Neural progenitor cell (in vitro differentiated cells): ENCODE measurements around the gene FBXL19. TPM values are rescaled to one million over a fixed set of nuclear protein-coding genes. Genes with fewer than 3 reads are reported as not detected.

Experiments
- DNase-seq: peaks from one replicate; pipeline ENCODE4 v3.0.0-alpha.2; 2016; ENCODE audit warnings: low spot score
- H2AFZ ChIP-seq: fragments of 200-600 bp; sonication (generic); replicated peaks from 2 replicates; pipeline ENCODE4 v1.6.1; 2016; ENCODE audit warnings: antibody characterized with exemption
- H3F3A ChIP-seq: fragments of 200-600 bp; sonication (generic); 2 replicates; pipeline ENCODE4 v1.6.1; 2016; ENCODE audit warnings: antibody characterized with exemption, low read depth
- H3K27ac ChIP-seq: fragments of 200-600 bp; sonication (generic); 2 replicates; pipeline ENCODE4 v1.5.1; 2016; ENCODE audit warnings: mild to moderate bottlenecking
- H3K27me3 ChIP-seq: fragments of 200-600 bp; sonication (generic); 2 replicates; pipeline ENCODE4 v1.6.1; 2016; ENCODE audit warnings: mild to moderate bottlenecking, moderate library complexity
- H3K36me3 ChIP-seq: fragments of 200-600 bp; sonication (generic); 2 replicates; pipeline ENCODE4 v1.5.1; 2016
- H3K4me1 ChIP-seq: fragments of 200-600 bp; sonication (generic); 2 replicates; pipeline ENCODE4 v1.6.1; 2016; ENCODE audit warnings: mixed run types
- H3K4me2 ChIP-seq: fragments of 200-600 bp; sonication (generic); 2 replicates; pipeline ENCODE4 v1.6.1; 2016
- H3K4me3 ChIP-seq: fragments of 200-600 bp; sonication (generic); 2 replicates; pipeline ENCODE4 v1.5.1; 2016
- H3K79me2 ChIP-seq: fragments of 200-600 bp; sonication (generic); 2 replicates; pipeline ENCODE4 v1.6.1; 2016; ENCODE audit warnings: low read depth
- H3K9ac ChIP-seq: fragments of 200-600 bp; sonication (generic); 2 replicates; pipeline ENCODE4 v1.6.1; 2016
- H3K9me3 ChIP-seq: fragments of 200-600 bp; sonication (generic); 2 replicates; pipeline ENCODE4 v1.5.1; 2016; ENCODE audit warnings: low read depth
- H4K20me1 ChIP-seq: fragments of 200-600 bp; sonication (generic); 2 replicates; pipeline ENCODE4 v1.6.1; 2016; ENCODE audit warnings: low read depth
- H3K27ac Mint-ChIP-seq: 3 replicates; pipeline ENCODE4 v1.8.0; 2021; ENCODE audit warnings: mixed read lengths
- H3K27me3 Mint-ChIP-seq: 2 replicates; pipeline ENCODE4 v1.8.0; 2022; ENCODE audit warnings: low read depth, mild to moderate bottlenecking, inconsistent platforms, moderate library complexity, mixed read lengths; ENCODE audit not compliant: insufficient read depth
- H3K36me3 Mint-ChIP-seq: 3 replicates; pipeline ENCODE4 v1.8.0; 2021; ENCODE audit warnings: mixed read lengths
- H3K4me1 Mint-ChIP-seq: 3 replicates; pipeline ENCODE4 v1.8.0; 2021; ENCODE audit warnings: mixed read lengths
- H3K4me3 Mint-ChIP-seq: 3 replicates; pipeline ENCODE4 v1.8.0; 2021; ENCODE audit warnings: mild to moderate bottlenecking, moderate library complexity, mixed read lengths
- H3K9me3 Mint-ChIP-seq: 3 replicates; pipeline ENCODE4 v1.8.0; 2020; ENCODE audit warnings: mixed read lengths
- EZH2 ChIP-seq: fragments of 200-600 bp; sonication (generic); IDR thresholded peaks from 2 replicates; pipeline ENCODE4 v1.6.1; 2017; ENCODE audit warnings: antibody characterized with exemption, mild to moderate bottlenecking, moderate library complexity
- EZH2phosphoT487 ChIP-seq: fragments of 200-600 bp; sonication (generic); IDR thresholded peaks from 2 replicates; pipeline ENCODE4 v1.6.1; 2017; ENCODE audit warnings: antibody characterized with exemption
- total RNA-seq: library from RNA; depleted of rRNA; stranded (reverse); fragments of >200 nt; gene quantifications from 2 replicates; pipeline ENCODE4 v1.2.3, GENCODE V29; 2015; ENCODE audit warnings: low replicate concordance
- TF ChIP-seq, protein P1 (sequence below): fragments of 200-600 bp; sonication (generic); IDR thresholded peaks from 2 replicates; pipeline ENCODE4 v1.5.1; 2017; ENCODE audit warnings: antibody characterized with exemption, mild to moderate bottlenecking

The FBXL19 gene
- total RNA-seq, 1 donor from 2014 or later = 9.2 TPM

DNA sequence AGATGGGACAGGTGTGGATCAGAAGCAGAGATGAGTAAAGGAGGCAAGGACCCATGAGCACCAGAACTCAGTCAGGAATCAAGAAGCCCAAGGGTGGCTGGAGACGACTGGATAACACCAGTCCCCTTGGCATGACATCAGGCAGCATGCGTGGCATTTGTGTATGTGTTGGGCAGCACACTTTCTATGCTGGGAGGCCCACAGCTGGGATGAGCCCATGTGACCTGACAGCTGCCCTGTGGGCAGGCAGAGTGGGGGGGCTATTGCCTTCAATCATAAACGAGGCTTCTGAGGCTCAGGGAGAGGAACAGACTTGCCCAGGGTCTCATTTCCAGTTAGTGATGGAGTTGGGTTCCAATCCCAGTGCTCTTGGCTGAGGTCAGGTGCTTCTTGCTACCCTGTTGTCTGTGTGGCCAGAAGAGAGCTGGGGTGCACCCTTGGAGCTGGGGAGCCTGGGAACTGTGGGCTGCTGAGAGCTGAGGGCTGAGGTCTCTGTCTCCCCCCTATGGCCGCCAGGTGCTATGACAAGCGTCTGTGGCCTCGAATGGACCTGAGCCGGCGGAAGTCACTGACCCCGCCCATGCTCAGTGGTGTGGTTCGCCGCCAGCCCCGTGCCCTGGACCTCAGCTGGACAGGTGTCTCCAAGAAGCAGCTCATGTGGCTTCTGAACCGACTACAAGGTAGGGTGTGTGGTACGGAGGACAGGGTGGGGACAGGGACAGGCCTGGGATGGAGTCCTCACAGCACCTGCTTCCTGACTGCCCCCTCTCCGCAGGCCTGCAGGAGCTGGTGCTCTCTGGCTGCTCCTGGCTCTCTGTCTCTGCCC lies 18.4 kb downstream of the FBXL19 start:
- H3K27me3 Mint-ChIP-seq = peaks cover 2% of the 10 kb centered on the region
- H4K20me1 ChIP-seq = peaks cover 20% of the 10 kb centered on the region
- peaks cover 25% of the 10 kb centered on the region for H3K4me1 Mint-ChIP-seq
- H3K9me3 Mint-ChIP-seq = no peaks in the 10 kb centered on the region
- no peaks in the 10 kb centered on the region for H3K9me3 ChIP-seq
- peaks cover 12% of the 10 kb centered on the region for H3K79me2 ChIP-seq
- peak overlapping the region; percentile 37 for H3K27ac Mint-ChIP-seq
- peaks cover 9% of the 10 kb centered on the region for H3K36me3 ChIP-seq
- H3K4me3 Mint-ChIP-seq = peak overlapping the region; percentile 11
- H3F3A ChIP-seq = peaks cover 39% of the 10 kb centered on the region
- no peak overlapping the region for H3K4me2 ChIP-seq
- no peak overlapping the region for H2AFZ ChIP-seq
- no peak for TF ChIP-seq EZH2
- no peak for TF ChIP-seq EZH2phosphoT487
- TF ChIP-seq, protein P1, sequence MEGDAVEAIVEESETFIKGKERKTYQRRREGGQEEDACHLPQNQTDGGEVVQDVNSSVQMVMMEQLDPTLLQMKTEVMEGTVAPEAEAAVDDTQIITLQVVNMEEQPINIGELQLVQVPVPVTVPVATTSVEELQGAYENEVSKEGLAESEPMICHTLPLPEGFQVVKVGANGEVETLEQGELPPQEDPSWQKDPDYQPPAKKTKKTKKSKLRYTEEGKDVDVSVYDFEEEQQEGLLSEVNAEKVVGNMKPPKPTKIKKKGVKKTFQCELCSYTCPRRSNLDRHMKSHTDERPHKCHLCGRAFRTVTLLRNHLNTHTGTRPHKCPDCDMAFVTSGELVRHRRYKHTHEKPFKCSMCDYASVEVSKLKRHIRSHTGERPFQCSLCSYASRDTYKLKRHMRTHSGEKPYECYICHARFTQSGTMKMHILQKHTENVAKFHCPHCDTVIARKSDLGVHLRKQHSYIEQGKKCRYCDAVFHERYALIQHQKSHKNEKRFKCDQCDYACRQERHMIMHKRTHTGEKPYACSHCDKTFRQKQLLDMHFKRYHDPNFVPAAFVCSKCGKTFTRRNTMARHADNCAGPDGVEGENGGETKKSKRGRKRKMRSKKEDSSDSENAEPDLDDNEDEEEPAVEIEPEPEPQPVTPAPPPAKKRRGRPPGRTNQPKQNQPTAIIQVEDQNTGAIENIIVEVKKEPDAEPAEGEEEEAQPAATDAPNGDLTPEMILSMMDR = peak; percentile 76
- peaks cover 32% of the 10 kb centered on the region for H3K36me3 Mint-ChIP-seq
- no peak overlapping the region for H3K9ac ChIP-seq
- H3K27me3 ChIP-seq = no peaks in the 10 kb centered on the region
- peak overlapping the region; percentile 46 for H3K27ac ChIP-seq
- H3K4me1 ChIP-seq = no peaks in the 10 kb centered on the region
- peak; percentile 83 for DNase-seq
- H3K4me3 ChIP-seq = no peak overlapping the region

DNA sequence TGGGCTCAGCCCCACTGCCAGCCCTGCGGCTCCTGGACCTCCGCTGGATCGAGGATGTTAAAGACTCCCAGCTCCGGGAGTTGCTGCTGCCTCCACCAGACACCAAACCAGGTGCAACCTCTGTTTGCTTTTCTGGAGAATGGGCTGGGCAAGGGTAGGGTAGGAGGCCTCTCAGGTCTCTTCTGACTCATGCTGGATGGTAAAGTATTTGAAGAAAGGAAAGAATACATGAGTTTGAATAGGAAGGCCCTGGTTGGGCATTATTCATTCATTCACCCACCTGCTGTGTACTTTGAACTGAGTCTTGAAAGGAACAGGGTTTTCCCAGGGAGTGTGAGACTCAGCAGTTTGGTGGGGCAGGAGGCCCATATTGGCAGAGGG lies 19.0 kb downstream of the FBXL19 start:
- peaks cover 28% of the 10 kb centered on the region for H3K36me3 Mint-ChIP-seq
- H3K4me2 ChIP-seq = no peak overlapping the region
- H3K9me3 ChIP-seq = no peaks in the 10 kb centered on the region
- no peaks in the 10 kb centered on the region for H3K9me3 Mint-ChIP-seq
- no peak overlapping the region for H3K4me3 Mint-ChIP-seq
- H3K79me2 ChIP-seq = peaks cover 12% of the 10 kb centered on the region
- peaks cover 28% of the 10 kb centered on the region for H3K4me1 Mint-ChIP-seq
- no peak overlapping the region for H3K27ac Mint-ChIP-seq
- DNase-seq = no peak
- peaks cover 42% of the 10 kb centered on the region for H3F3A ChIP-seq
- peaks cover 2% of the 10 kb centered on the region for H3K27me3 Mint-ChIP-seq
- H3K27ac ChIP-seq = no peak overlapping the region
- H2AFZ ChIP-seq = no peak overlapping the region
- H3K4me3 ChIP-seq = no peak overlapping the region
- H3K27me3 ChIP-seq = no peaks in the 10 kb centered on the region
- H3K36me3 ChIP-seq = peaks cover 9% of the 10 kb centered on the region
- TF ChIP-seq EZH2phosphoT487 = no peak
- TF ChIP-seq, protein P1 = no peak
- TF ChIP-seq EZH2 = no peak
- H3K4me1 ChIP-seq = peaks cover 5% of the 10 kb centered on the region
- H4K20me1 ChIP-seq = peaks cover 20% of the 10 kb centered on the region
- no peak overlapping the region for H3K9ac ChIP-seq

DNA sequence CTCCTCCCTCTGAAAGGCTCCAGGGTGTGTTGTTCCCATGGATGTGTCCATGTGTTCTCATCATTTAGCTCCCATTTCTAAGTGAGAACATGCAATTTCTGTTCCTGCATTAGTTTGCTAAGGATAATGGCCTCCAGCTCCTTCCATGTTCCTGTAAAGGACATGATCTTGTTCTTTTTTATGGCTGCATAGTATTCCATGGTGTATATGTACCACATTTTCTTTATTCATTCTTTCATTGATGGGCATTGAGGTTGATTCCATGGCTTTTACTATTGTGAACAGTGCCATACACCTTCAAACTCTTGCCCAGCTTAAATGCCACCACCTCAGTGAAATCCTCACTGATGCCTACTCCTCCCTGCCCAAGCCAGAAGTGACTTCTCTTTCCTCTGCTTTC lies 21.0 kb downstream of the FBXL19 start:
- Histone ChIP-seq H4K20me1 (peaks cover 20% of the 10 kb centered on the region), H3K36me3 (peaks cover 9% of the 10 kb centered on the region), H2AFZ (no peak overlapping the region), H3K4me3 (no peak overlapping the region), H3K9ac (no peak overlapping the region), H3K4me2 (no peak overlapping the region), H3K4me1 (peaks cover 10% of the 10 kb centered on the region), H3K27ac (no peak overlapping the region), H3K79me2 (peaks cover 15% of the 10 kb centered on the region), H3K27me3 (no peaks in the 10 kb centered on the region), H3F3A (peaks cover 42% of the 10 kb centered on the region), H3K9me3 (no peaks in the 10 kb centered on the region)
- TF ChIP-seq EZH2 (no peak), EZH2phosphoT487 (no peak)
- TF ChIP-seq, protein P1 = no peak
- H3K36me3 Mint-ChIP-seq = peaks cover 25% of the 10 kb centered on the region
- peaks cover 28% of the 10 kb centered on the region for H3K4me1 Mint-ChIP-seq
- H3K27me3 Mint-ChIP-seq = peaks cover 6% of the 10 kb centered on the region
- H3K4me3 Mint-ChIP-seq = no peak overlapping the region
- no peak overlapping the region for H3K27ac Mint-ChIP-seq
- DNase-seq = no peak
- H3K9me3 Mint-ChIP-seq = no peaks in the 10 kb centered on the region
